HepG2 (cell line): ENCODE results near the gene RPL19. TPM values are rescaled to one million over a fixed set of nuclear protein-coding genes. Genes with fewer than 3 reads are reported as not detected.

Source experiments
- CENPX ChIP-seq: sonication (generic); formaldehyde crosslinking; IDR thresholded peaks from 2 replicates; pipeline ENCODE4 v1.9.0; 2021; ENCODE audit warnings: mild to moderate bottlenecking, missing genetic modification reagents, moderate library complexity
- DDIT3 ChIP-seq: sonication (generic); formaldehyde crosslinking; IDR thresholded peaks from 2 replicates; pipeline ENCODE4 v1.4.0; 2020; ENCODE audit warnings: mild to moderate bottlenecking, missing genetic modification reagents
- ELF4 ChIP-seq: sonication (generic); formaldehyde crosslinking; IDR thresholded peaks from 2 replicates; pipeline ENCODE4 v1.5.0; 2020; ENCODE audit warnings: missing genetic modification reagents, mild to moderate bottlenecking, moderate library complexity, borderline replicate concordance
- ESRRA ChIP-seq: sonication (generic); formaldehyde crosslinking; IDR thresholded peaks from 2 replicates; pipeline ENCODE4 v1.5.1; 2020; ENCODE audit warnings: mild to moderate bottlenecking, low read depth, missing genetic modification reagents
- ETV5 ChIP-seq: IDR thresholded peaks from 2 replicates; pipeline ENCODE4 v1.6.1; 2018; ENCODE audit warnings: missing biosample characterization, missing genetic modification reagents, inconsistent platforms, borderline replicate concordance
- HMGA1 ChIP-seq: sonication (generic); formaldehyde crosslinking; conservative IDR thresholded peaks from 2 replicates; pipeline ENCODE4 v1.4.0; 2020; ENCODE audit warnings: missing genetic modification reagents
- HMGXB4 ChIP-seq, 2 experiments: sonication (generic) in 1 of 2; formaldehyde crosslinking in 1 of 2; IDR thresholded peaks; 2 replicates each; pipeline versions ENCODE4 v1.4.0 to v1.6.1; 2018 to 2020; ENCODE audit warnings: missing genetic modification reagents in 2 of 2, borderline replicate concordance in 1 of 2, low read depth in 1 of 2, mild to moderate bottlenecking in 1 of 2, missing biosample characterization in 1 of 2
- IKZF5 ChIP-seq: IDR thresholded peaks from 2 replicates; pipeline ENCODE4 v1.6.1; 2018; ENCODE audit warnings: missing genetic modification reagents, mild to moderate bottlenecking, missing compliant biosample characterization
- KDM3A ChIP-seq: IDR thresholded peaks from 2 replicates; pipeline ENCODE4 v1.6.1; 2018; ENCODE audit warnings: low read depth, missing compliant biosample characterization
- KLF6 ChIP-seq: IDR thresholded peaks from 2 replicates; pipeline ENCODE4 v1.8.0; 2016; ENCODE audit warnings: missing biosample characterization, missing genetic modification reagents
- MAX ChIP-seq: IDR thresholded peaks from 2 replicates; pipeline ENCODE4 v1.6.1; 2012; ENCODE audit warnings: inconsistent platforms
- MBNL3 ChIP-seq: fragments of 250-450 bp; sonication (Bioruptor Pico); conservative IDR thresholded peaks from 2 replicates; pipeline ENCODE4 v1.8.0; 2022; ENCODE audit warnings: mild to moderate bottlenecking, inconsistent platforms
- MXD4 ChIP-seq: IDR thresholded peaks from 2 replicates; pipeline ENCODE4 v1.6.1; 2016; ENCODE audit warnings: mild to moderate bottlenecking, missing biosample characterization, missing genetic modification reagents
- ZBTB20 ChIP-seq: sonication (generic); formaldehyde crosslinking; IDR thresholded peaks from 2 replicates; pipeline ENCODE4 v1.8.1; 2023; ENCODE audit warnings: missing genetic modification reagents, low read depth, mild to moderate bottlenecking, borderline replicate concordance
- ZEB1 ChIP-seq: IDR thresholded peaks from 2 replicates; pipeline ENCODE4 v1.6.1; 2012; ENCODE audit warnings: mild to moderate bottlenecking, low read depth, inconsistent platforms; ENCODE audit not compliant: insufficient replicate concordance
- ZFYVE20 ChIP-seq: sonication (generic); formaldehyde crosslinking; IDR thresholded peaks from 2 replicates; pipeline ENCODE4 v1.8.0; 2023; ENCODE audit warnings: low read depth, mild to moderate bottlenecking, moderate library complexity, missing genetic modification reagents, borderline replicate concordance
- ZNF710 ChIP-seq: sonication (generic); formaldehyde crosslinking; IDR thresholded peaks from 2 replicates; pipeline ENCODE4 v1.5.0; 2020; ENCODE audit warnings: mild to moderate bottlenecking, missing genetic modification reagents, borderline replicate concordance
- ZNF766 ChIP-seq: sonication (generic); formaldehyde crosslinking; IDR thresholded peaks from 2 replicates; pipeline ENCODE4 v1.5.0; 2020; ENCODE audit warnings: missing genetic modification reagents, borderline replicate concordance
- ZNF768 ChIP-seq: sonication (generic); formaldehyde crosslinking; IDR thresholded peaks from 2 replicates; pipeline ENCODE4 v1.4.0; 2020; ENCODE audit warnings: missing genetic modification reagents
- ZNF784 ChIP-seq: sonication (generic); formaldehyde crosslinking; IDR thresholded peaks from 2 replicates; pipeline ENCODE4 v1.5.1; 2020; ENCODE audit warnings: missing genetic modification reagents, mild to moderate bottlenecking, borderline replicate concordance
- ZNF883 ChIP-seq: sonication (generic); formaldehyde crosslinking; IDR thresholded peaks from 2 replicates; pipeline ENCODE4 v1.5.1; 2020; ENCODE audit warnings: mild to moderate bottlenecking, missing genetic modification reagents; ENCODE audit errors: not compliant biosample characterization
- polyA plus RNA-seq, 8 experiments: library from polyadenylated mRNA; depleted of rRNA in 3 of 8; stranded (reverse) in 7 of 8; unstranded in 1 of 8; fragments of >200 nt; fragmentation: Illumina TruSeq in 4 of 8; extraction: Trizol in 4 of 8; gene quantifications; 2 replicates each; pipeline versions ENCODE4 v1.2.1 to v1.2.3, GENCODE V29; 2011 to 2016; ENCODE audit warnings: low read depth in 4 of 8, missing spikeins in 1 of 8, mixed read lengths in 1 of 8; ENCODE audit not compliant: insufficient read depth in 1 of 8
- total RNA-seq, 5 experiments: library from RNA; depleted of rRNA; stranded (reverse); fragments of >200 nt; fragmentation: Illumina TruSeq; extraction: Trizol; gene quantifications; 2 replicates each; pipeline ENCODE4 v1.2.3, GENCODE V29; 2016; ENCODE audit warnings: low read depth in 1 of 5

The RPL19 gene
- total and polyA plus RNA-seq, 2 of the 13 experiments (the other 11 are each of a cell fraction or from before 2014, with no cell fraction given): 2,522 to 2,768 TPM

GRCh38 chr17:39197380-39198185 is 2.5 kb upstream of the RPL19 start, which contains the start of gene CACNB1 (continued):
- peak; percentile 60; the same call in 1 of the 2 replicates for TF ChIP-seq ZNF784
- no peak for TF ChIP-seq ZNF710
- 0 out of 2 replicates have a peak, but pooled peaks have one; percentile 12 for TF ChIP-seq ETV5 (CRISPR knock-in tag)
- no peak for TF ChIP-seq ELF4 (CRISPR knock-in tag)
- no peak for TF ChIP-seq ZFYVE20
- peak; percentile 20 to 23; a peak in 1 of 4 replicates for TF ChIP-seq HMGXB4 (CRISPR knock-in tag; IDR thresholded peaks at IDR 0.05; ENCODE audit: borderline replicate concordance in 1 of 2, low read depth in 1 of 2)
- TF ChIP-seq ZEB1: no peak
- TF ChIP-seq ESRRA (CRISPR knock-in tag): no peak
- TF ChIP-seq ZBTB20 (CRISPR knock-in tag): 0 out of 2 replicates have a peak, but pooled peaks have one; percentile 13
- TF ChIP-seq MBNL3: no peak
- TF ChIP-seq HMGA1 (CRISPR knock-in tag): no peak
- TF ChIP-seq MAX: peak; percentile 33; the same call in 1 of the 2 replicates
- 0 out of 2 replicates have a peak, but pooled peaks have one; percentile 45 for TF ChIP-seq MXD4 (CRISPR knock-in tag)
- 0 out of 2 replicates have a peak, but pooled peaks have one; percentile 46 for TF ChIP-seq KDM3A (CRISPR knock-in tag)
- TF ChIP-seq DDIT3 (CRISPR knock-in tag): no peak
- TF ChIP-seq IKZF5: 0 out of 2 replicates have a peak, but pooled peaks have one; percentile 16
- peak; percentile 22 for TF ChIP-seq ZNF883 (CRISPR knock-in tag)
- no peak for TF ChIP-seq ZNF766
- no peak for TF ChIP-seq CENPX
- TF ChIP-seq KLF6: no peak
- no peak for TF ChIP-seq ZNF768
- TF ChIP-seq, all 625 proteins: peak for 84
